Activated T-cell treated with anti-CD3 and anti-CD28 coated beads for 24 hours (primary cell): ENCODE data around the gene MUS81.

Experiments used
- DNase-seq: peaks from one replicate; pipeline ENCODE4 v3.0.0-alpha.2; 2020; ENCODE audit warnings: low read depth

MUS81 gene

DNA sequence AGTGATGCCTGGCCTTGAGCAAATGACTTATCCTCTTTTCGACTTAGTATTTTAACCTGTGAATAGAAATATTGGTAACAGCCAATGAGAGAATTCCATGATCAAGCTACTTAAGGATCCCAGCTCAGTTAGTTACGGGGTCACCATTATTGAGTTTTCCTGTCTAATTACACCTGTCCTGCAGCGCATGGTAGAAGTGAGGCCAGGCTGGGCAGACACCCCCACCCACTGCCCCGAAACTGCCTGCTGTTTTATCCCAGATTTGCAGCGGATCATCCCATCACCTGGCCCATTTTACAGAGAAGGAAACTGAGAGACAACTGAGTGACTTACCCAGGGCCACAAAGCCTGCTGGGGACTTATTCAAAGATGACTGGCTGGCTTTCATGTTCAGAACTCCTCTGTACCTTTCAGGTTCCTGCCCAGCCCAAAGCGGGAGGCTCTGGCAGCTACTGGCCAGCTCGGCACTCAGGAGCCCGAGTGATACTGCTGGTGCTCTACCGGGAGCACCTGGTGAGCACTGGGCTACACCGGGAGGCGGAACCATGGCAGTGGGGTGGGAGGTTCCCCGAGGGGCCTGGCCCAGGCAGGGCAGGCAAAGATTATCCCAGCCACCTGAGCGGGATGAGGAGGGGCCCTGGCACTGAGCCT is 1.4 kb downstream of the MUS81 start:
- DNase-seq: no peak

DNA sequence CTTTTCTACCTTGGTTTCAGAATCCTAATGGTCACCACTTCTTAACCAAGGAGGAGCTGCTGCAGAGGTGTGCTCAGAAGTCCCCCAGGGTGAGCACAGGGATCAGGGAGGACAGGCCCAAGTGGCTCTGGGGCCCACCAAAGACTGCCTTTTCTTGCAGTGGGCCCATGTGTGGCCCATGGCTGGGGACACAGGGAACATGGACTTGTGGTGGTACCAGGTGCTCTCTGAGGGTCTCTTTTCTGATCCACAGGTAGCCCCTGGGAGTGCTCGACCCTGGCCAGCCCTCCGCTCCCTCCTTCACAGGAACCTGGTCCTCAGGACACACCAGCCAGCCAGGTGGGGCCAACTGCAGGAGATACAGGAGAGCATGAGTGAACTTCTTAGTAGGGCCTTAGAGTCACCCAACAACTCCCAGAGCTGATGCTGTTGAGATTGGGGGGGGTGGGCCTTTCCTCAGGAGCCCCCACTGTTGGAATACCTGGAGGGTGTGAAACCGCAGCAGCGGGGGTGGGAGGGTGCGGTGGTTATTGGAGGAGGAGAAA is 2.0 kb downstream of the MUS81 start:
- DNase-seq: no peak

DNA sequence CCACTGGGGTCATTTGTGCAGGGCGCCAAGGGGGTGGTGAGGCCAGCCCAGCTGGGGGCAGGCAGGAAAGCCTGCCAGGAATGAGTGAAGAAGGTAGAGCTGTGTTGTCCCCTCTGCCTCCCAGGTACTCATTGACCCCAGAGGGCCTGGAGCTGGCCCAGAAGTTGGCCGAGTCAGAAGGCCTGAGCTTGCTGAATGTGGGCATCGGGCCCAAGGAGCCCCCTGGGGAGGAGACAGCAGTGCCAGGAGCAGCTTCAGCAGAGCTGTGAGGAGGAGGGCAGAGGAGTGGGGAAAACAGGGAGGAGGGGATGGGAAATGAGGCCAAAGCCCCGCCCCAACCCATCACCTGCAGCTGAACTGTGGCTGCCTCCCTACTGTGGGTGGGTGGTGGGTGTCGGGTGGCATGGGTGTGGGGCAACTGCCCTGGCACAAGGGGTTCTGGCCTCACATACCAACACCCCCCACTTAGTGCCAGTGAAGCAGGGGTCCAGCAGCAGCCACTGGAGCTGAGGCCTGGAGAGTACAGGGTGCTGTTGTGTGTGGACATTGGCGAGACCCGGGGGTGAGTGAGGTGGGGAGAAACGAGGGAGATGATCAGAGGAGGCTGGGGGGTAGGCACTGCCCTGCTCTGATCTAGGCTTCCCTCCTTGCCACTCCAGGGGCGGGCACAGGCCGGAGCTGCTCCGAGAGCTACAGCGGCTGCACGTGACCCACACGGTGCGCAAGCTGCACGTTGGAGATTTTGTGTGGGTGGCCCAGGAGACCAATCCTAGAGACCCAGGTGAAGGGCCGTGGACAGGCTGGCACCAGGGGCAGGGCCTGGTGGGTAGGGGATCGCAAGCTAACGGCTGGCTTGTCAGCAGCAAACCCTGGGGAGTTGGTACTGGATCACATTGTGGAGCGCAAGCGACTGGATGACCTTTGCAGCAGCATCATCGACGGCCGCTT is 3.0 kb downstream of the MUS81 start:
- no peak for DNase-seq

- DNase-seq: no peak
These were observed 3.9 kb downstream of the MUS81 start for GRCh38 chr11:65863889-65864705.

DNA sequence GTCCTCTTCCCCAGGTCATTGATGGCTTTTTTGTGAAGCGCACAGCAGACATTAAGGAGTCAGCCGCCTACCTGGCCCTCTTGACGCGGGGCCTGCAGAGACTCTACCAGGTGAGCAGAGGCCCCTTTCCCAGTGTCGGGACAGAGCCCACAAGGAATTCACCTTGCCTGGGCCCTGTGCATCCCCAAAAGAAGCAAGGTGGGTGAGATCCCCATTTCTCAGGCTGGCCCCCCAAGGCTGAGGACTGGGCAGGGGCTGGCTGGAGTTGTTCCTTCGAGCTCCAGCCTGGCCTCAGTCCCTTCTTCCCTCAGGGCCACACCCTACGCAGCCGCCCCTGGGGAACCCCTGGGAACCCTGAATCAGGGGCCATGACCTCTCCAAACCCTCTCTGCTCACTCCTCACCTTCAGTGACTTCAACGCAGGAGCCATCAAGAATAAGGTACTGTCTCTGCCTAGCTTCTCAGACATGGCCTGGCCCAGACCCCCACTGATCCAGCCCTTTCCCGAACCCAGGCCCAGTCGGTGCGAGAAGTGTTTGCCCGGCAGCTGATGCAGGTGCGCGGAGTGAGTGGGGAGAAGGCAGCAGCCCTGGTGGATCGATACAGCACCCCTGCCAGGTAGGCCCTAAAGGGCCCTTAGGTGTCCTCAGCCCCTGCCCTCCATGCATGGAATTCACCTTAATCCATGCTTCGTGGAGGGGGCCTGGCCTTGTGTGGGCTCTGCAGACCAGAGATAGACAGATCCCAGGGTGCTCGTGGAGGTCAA is 4.7 kb downstream of the MUS81 start:
- no peak for DNase-seq

DNA sequence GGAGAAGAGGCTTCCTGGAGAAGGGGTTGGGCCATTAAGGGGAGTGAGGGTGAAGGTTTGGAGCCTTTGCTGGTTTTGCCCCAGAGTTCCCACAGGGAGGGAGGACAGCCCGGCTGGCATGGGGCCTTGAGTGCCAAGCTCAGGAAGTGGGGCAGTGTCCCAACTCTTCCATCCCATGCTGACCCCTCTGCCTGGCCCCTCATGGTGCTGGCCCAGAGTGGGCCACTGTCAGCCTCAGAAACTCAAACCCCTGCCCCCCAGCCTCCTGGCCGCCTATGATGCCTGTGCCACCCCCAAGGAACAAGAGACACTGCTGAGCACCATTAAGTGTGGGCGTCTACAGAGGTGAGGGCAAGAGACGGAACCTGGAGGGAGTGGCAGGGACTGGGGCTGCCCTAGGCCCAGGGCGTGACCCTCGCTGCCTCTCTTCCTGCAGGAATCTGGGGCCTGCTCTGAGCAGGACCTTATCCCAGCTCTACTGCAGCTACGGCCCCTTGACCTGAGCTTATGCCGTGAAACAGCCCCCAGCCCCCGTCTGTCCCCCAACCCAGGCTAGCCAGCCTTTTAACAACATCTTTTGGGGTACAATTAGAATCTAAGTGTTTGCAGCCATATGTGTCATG is 5.4 kb downstream of the MUS81 start:
- no peak for DNase-seq

DNA sequence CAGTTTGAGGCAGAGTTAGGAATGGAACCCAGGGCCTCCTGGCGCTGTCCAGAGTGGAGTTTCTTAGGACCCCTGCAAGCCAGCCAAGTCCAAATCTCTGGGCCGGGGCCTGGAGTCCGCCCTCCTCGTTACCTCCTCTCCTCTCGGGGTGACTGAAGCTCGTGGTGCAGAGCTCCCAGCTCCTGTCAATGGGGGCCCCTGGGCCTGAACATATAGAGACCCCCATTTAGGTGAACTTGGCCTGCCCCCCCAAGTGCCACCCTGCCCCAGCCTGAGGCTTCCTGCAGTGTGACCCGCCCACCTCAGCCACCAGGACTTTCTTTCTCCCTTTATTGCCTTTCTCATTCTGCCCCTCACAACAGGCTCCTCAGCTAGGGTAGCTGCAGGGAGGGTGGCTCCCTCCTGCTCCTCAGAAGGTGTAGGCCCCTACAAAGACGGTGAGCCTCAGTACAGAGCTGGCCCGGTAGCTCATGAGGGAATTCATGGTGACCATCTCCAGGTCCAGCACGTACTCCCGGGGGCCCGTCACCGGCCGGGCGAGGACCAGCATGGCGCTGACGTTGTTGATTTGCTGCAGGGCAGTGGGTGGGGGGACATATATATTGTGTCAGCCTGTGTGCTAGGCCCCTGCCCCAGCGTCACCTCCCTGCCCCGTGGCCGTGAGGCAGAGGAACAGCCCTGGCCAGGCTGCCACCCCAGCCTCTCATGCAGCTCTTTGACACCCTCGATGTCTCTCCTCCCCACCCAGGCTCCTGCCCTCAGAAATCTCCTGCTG is 6.5 kb downstream of the MUS81 start:
- DNase-seq: no peak

- DNase-seq: no peak
These were observed 7.2 kb downstream of the MUS81 start for GRCh38 chr11:65867284-65868071.

DNA sequence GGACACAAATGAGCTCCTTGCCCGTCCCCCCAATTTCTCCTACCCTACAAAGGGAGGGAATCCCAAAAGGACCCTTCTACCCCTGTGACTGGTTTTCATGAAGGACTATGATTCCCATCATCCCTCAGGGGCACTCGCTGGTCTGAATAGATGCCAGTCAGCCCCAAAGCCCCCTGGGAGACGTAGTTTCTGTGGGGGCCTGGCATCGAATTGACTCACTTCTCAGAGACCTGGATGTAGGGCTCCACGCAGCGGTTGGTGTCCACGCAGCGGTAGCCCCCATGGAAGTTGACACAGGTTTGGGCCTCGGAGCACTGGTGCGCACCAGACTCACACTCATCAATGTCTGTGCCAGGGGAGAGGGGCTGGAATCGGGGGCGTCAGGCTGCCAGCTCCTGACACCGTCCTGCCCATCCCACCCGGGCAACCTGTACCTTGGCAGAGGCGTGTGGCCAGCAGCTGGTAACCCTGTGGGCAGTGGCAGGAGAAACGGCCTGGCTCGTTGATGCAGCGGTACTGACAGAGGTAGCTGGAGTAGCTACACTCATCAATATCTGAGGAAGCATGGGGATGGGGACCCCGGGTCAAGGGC is 7.9 kb downstream of the MUS81 start:
- DNase-seq: no peak

- DNase-seq: no peak
These were observed 8.7 kb downstream of the MUS81 start for GRCh38 chr11:65868907-65869306.

DNA sequence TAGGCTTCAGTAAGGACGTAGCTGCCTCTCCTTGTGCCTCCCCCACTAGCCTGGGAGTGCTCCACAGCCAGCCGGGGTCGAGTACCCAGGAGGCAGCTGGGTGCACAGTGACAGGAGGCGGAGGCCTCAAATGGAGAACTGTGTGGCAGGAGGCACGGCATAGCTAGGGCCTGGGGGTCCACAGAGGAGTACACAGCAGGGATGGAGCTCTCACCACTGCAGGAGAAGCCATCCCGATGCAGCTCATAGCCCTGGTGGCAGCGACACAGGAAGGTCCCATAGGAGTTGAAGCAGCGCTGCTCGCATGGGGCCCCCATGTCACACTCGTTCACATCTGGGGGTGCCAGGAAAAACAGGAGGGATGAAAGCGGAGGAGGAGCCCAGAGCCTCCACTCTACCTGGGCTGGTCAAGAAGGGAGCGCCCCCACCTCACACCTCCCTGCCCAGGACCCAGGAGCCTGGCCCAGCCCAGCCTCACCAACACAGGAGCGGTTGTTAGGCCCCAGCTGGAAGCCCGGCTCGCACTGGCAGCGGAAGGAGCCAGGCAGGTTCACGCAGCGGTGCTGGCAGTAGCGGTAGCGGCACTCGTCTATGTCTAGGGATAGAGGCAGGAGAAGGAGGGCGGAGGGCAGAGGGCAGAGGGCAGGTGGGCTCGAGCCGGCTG is 9.5 kb downstream of the MUS81 start:
- DNase-seq: no peak

DNA sequence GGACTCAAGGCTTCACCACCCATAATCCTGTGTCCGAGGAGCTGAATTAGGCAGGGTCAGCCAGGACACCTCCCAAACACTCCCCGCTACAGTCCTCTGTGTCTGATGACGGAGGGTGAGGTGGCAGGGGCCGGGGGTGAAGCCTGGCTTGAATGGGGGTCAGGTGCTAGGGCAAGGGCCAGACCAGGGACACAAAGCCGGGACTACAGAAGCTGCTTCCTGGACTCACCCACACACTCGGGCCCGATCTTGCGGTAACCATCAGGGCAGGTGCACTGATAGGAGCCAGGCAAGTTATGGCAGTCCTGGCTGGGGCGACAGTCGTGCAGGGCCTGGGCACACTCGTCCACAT is 10.1 kb downstream of the MUS81 start:
- DNase-seq: no peak

GRCh38 chr11:65870706-65871681 is 10.8 kb downstream of the MUS81 start:
- DNase-seq: no peak

DNA sequence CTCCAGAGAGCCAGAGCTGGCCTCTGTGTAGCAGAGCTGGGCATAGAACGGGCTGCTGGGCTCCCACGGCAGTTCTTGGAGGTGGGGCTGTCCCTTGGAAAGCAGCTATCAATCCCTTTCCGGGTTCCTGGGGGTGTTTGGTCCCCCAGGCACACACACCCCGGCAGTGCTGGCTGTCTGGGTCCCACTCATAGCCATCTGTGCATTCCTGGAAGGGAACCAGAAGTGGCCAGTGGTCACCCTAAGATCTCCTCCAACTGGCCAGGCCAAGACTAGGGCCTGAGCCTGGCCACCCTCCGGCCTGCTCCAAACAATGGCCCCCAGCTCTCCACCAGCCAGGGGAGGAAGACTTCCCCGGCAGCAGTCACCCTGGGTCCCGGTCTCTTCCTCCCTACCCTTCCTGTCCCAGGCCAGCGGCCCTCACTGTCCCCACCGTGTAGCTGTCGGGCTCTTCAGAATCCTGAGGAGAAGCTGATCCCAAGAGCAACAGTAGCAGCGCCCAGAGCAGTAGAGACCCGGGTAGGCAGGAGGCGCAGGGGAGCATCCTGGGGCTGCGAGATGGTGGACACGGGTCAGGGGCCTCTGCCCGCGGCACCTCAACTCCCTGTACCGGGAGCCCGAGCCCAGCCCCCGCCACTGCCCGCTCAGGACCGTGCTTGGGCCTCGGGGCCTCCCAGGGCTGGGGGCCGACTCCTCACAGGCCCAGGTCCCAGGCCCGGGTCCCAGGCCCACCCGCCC is 11.7 kb downstream of the MUS81 start:
- no peak for DNase-seq

DNA sequence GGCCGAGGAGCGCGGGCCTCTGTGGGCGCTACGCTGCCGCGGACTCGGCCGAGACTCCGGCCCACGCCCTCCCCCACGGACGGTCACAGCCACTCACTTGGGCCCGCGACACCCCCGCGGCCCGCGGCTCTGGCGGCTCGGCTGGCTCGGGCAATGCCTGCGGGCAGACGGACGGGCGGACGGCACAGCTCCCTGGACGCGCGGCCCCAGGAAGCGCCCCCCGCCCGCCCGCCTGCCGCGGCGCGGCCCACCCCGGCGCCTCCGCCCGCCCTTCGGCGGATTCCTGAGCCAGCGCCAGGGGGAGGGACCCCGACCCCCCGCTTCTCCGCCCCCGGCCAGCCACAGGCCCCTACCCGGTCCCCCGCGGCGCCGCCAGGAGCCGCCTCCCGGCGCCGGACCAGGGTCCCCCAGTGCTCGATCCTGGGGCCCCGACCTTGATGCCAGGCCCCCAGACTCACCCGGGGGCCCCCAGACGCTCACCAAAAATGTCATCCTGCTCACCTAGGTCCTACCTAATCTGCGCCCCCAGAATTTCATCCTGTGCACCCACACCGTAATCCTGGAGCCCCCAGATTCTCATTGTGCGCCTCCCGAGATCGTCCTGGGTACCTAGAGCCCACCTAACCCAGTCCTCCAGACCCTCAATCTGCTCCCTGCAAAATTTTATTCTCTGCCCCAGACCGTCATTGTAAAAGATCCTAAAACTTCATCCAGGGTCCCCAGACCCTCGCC is 12.5 kb downstream of the MUS81 start, which contains the start of gene EFEMP2:
Gene EFEMP2, minus strand, starts transcription at position 215 of the 732 bp plus-strand sequence. CDS start 446 bp downstream, outside the sequence.
- no peak for DNase-seq
